A673 (cell line): ENCODE results near the gene SCO1. TPM values are rescaled to one million over a fixed set of nuclear protein-coding genes. Genes with fewer than 3 reads are reported as not detected.
A peak's percentile ranks its signal among the peaks of the same experiment; 100 is the strongest.

Experiments
- BruUV-seq: library from RNA; stranded (reverse); fragments of 400-500 nt; replicated peaks from 2 replicates; lab custom pipeline; 2021; lab: Mats Ljungman, UMichigan
- CTCF ChIA-PET: fragments of 300-600 bp; sonication (Branson Sonifier 250); formaldehyde crosslinking; loops from one replicate; lab custom pipeline; 2022; ENCODE audit warnings: antibody characterized with exemption; lab: Charles Lee
- POLR2A ChIA-PET: fragments of 300-600 bp; sonication (Branson Sonifier 250); formaldehyde crosslinking; loops from one replicate; lab custom pipeline; 2022; ENCODE audit warnings: antibody characterized with exemption; ENCODE audit not compliant: low non-redundant PET; lab: Charles Lee
- DNase-seq: peaks from one replicate; pipeline ENCODE4 v3.0.0-alpha.2; 2015; ENCODE audit warnings: low spot score
- H3K27ac ChIP-seq: fragments of 200-600 bp; sonication (generic); 2 replicates; pipeline ENCODE4 v1.5.1; 2016; ENCODE audit warnings: mixed run types, low read depth, mild to moderate bottlenecking, mixed read lengths, antibody characterized with exemption, low read length; ENCODE audit not compliant: poor library complexity, severe bottlenecking
- H3K27me3 ChIP-seq: fragments of 200-600 bp; sonication (generic); replicated peaks from 2 replicates; pipeline ENCODE4 v1.6.1; 2017; ENCODE audit warnings: mixed run types, low read depth, mild to moderate bottlenecking, mixed read lengths, antibody characterized with exemption, low read length; ENCODE audit not compliant: insufficient read depth, poor library complexity
- H3K36me3 ChIP-seq: fragments of 200-600 bp; sonication (generic); 2 replicates; pipeline ENCODE4 v1.6.1; 2016; ENCODE audit warnings: mixed run types, mild to moderate bottlenecking, mixed read lengths, antibody characterized with exemption, low read length; ENCODE audit not compliant: insufficient read depth, poor library complexity, severe bottlenecking
- H3K4me1 ChIP-seq: fragments of 200-600 bp; sonication (generic); 2 replicates; pipeline ENCODE4 v1.6.1; 2017; ENCODE audit warnings: mixed run types, mild to moderate bottlenecking, mixed read lengths, antibody characterized with exemption, low read length; ENCODE audit not compliant: insufficient read depth, poor library complexity, severe bottlenecking
- H3K4me3 ChIP-seq: fragments of 200-600 bp; sonication (generic); 2 replicates; pipeline ENCODE4 v1.5.1; 2016; ENCODE audit warnings: low read depth, mixed run types, mild to moderate bottlenecking, mixed read lengths, low read length; ENCODE audit not compliant: poor library complexity, severe bottlenecking
- H3K9me3 ChIP-seq: fragments of 200-600 bp; sonication (generic); 2 replicates; pipeline ENCODE4 v1.6.1; 2016; ENCODE audit warnings: mixed run types, low read depth, mild to moderate bottlenecking, mixed read lengths, antibody characterized with exemption, low read length; ENCODE audit not compliant: poor library complexity, severe bottlenecking
- EZH2 ChIP-seq: fragments of 200-600 bp; sonication (generic); IDR thresholded peaks from 2 replicates; pipeline ENCODE4 v1.6.1; 2017; ENCODE audit warnings: borderline replicate concordance, low read depth, mild to moderate bottlenecking, mixed read lengths, antibody characterized with exemption, low read length; ENCODE audit not compliant: poor library complexity, severe bottlenecking
- intact Hi-C: fragments of 100-400 bp; cut with micrococcal nuclease; formaldehyde crosslinking; loops from one replicate; pipeline ENCODE4 v1.10.0; 2022; ENCODE audit not compliant: unreplicated experiment
- total RNA-seq: library from RNA; stranded (reverse); gene quantifications from 2 replicates; pipeline ENCODE4 v1.2.3, GENCODE V29; 2021
- TF ChIP-seq, protein P1 (sequence below): fragments of 300-800, 200-600 bp; sonication (generic); conservative IDR thresholded peaks from 2 replicates; pipeline ENCODE4 v1.5.1; 2017; ENCODE audit warnings: low read depth, mild to moderate bottlenecking, antibody characterized with exemption, low read length, moderate library complexity, mixed read lengths

SCO1 gene
- total RNA-seq, 1 experiment from 2014 or later, result 42.2 TPM

DNA sequence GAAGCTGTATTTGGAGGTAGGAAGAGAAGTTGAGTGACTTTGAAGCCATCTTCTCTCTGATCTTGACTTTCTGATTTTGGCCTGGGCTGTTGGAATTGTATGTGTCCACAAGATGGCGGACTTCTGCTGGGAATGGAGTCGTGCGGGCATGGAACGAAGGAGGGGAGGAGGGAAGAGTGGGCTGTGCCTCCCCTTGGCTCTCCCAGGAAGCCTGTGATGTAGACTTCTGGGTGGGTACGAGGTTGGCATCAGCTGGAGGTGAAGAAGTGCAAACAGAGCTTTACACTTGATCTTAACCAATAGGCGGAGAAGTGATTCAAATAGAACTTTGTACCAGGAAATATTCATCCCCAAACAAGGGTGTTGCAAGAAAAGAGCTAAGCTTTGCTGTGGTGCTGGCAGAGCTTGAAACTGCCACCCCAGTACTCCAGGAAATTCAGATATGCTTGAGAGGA is 39.9 kb upstream of the SCO1 start:
- H3K9me3 ChIP-seq, result no peaks in the 10 kb centered on the region
- no peaks in the 10 kb centered on the region for H3K4me1 ChIP-seq
- POLR2A ChIA-PET, result no interaction called here
- TF ChIP-seq EZH2, result no peak
- TF ChIP-seq, protein P1, sequence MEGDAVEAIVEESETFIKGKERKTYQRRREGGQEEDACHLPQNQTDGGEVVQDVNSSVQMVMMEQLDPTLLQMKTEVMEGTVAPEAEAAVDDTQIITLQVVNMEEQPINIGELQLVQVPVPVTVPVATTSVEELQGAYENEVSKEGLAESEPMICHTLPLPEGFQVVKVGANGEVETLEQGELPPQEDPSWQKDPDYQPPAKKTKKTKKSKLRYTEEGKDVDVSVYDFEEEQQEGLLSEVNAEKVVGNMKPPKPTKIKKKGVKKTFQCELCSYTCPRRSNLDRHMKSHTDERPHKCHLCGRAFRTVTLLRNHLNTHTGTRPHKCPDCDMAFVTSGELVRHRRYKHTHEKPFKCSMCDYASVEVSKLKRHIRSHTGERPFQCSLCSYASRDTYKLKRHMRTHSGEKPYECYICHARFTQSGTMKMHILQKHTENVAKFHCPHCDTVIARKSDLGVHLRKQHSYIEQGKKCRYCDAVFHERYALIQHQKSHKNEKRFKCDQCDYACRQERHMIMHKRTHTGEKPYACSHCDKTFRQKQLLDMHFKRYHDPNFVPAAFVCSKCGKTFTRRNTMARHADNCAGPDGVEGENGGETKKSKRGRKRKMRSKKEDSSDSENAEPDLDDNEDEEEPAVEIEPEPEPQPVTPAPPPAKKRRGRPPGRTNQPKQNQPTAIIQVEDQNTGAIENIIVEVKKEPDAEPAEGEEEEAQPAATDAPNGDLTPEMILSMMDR, result peak; percentile 90
- DNase-seq, result peak; percentile 79
- intact Hi-C loops, result loop anchor here (1.0 to 10.0 kb wide), 3 partner anchors 108 to 1250 kb away; no protein-coding TSS in a partner anchor
- CTCF ChIA-PET, result interaction anchor here (0.6 to 1.7 kb wide), 3 partner anchors 23 to 408 kb away, joined by 3 to 15 read pairs (median 3); no protein-coding TSS in a partner anchor
- H3K36me3 ChIP-seq, result no peaks in the 10 kb centered on the region
- no peak overlapping the region for H3K4me3 ChIP-seq
- no peak overlapping the region for H3K27ac ChIP-seq
- H3K27me3 ChIP-seq, result peaks cover 8% of the 10 kb centered on the region
- no TSS peak for BruUV-seq

DNA sequence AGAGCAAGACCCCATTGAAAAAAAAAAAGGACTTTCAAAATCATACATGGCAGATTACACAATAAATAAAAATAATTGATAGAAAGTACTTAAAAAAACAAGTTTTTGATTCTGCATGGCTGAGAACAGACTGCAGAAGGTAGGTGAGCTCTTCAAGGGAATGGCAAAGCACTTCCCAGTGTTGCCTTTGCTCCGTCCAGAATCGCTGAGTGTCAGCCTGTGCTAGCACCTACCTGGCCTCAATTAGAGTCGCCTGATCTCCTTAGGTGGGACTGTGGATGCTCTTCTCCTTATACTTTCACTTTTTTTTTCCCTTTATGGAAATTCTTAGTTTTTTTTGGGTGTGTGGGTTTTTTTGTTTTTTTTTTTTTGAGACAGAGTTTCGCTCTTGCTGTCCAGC is 38.5 kb upstream of the SCO1 start:
- BruUV-seq, result no TSS peak
- POLR2A ChIA-PET, result no interaction called here
- Histone ChIP-seq H3K27me3 (peaks cover 8% of the 10 kb centered on the region), H3K4me3 (no peak overlapping the region), H3K36me3 (no peaks in the 10 kb centered on the region), H3K27ac (no peak overlapping the region), H3K9me3 (no peaks in the 10 kb centered on the region), H3K4me1 (peaks cover 5% of the 10 kb centered on the region)
- no peak for TF ChIP-seq EZH2
- TF ChIP-seq, protein P1, result no peak
- intact Hi-C loops, result loop anchor here (5.0 to 10.0 kb wide), 2 partner anchors 1199 to 1251 kb away; no protein-coding TSS in a partner anchor
- CTCF ChIA-PET, result interaction anchor here (1.1 kb wide), 1 partner anchor 409 kb away, joined by 3 read pairs; no protein-coding TSS in a partner anchor
- no peak for DNase-seq

DNA sequence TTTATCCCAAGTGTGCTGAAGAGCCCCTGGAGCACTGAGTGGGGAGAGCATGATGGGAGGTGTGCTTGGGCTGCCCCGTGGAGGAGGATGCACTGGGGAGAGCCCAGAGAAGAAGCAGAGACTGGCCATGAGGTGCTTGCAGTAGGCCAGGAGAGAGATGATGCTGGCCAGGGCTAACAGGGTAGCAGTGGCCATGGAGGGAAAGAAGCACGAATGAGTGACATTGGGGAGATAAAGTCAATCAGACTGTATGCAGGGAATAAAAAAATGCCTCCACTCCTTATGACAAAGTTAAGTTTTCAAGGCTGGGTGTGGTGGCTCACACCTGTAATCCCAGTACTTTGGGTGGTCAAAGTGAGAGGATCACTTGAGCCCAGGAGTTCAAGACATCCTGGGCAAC is 37.9 kb upstream of the SCO1 start:
- peaks cover 7% of the 10 kb centered on the region for H3K27me3 ChIP-seq
- ChIA-PET CTCF (interaction anchor here (1.1 kb wide), 1 partner anchor 409 kb away, joined by 3 read pairs; no protein-coding TSS in a partner anchor), POLR2A (no interaction called here)
- intact Hi-C loops, result loop anchor here (5.0 to 10.0 kb wide), 2 partner anchors 1200 to 1252 kb away; no protein-coding TSS in a partner anchor
- H3K36me3 ChIP-seq, result no peaks in the 10 kb centered on the region
- no peaks in the 10 kb centered on the region for H3K9me3 ChIP-seq
- no peak for DNase-seq
- TF ChIP-seq EZH2, result no peak
- TF ChIP-seq, protein P1, result no peak
- H3K4me3 ChIP-seq, result no peak overlapping the region
- H3K27ac ChIP-seq, result no peak overlapping the region
- no TSS peak for BruUV-seq
- peaks cover 10% of the 10 kb centered on the region for H3K4me1 ChIP-seq
